Measurements from ENCODE around the gene WDR70. TPM values are rescaled to one million over a fixed set of nuclear protein-coding genes. Genes with fewer than 3 reads are reported as not detected.

The WDR70 gene
- total and polyA plus RNA-seq, 10 of the 15 experiments (the other 5 are each of a cell fraction or from before 2014, with no cell fraction given), result 10.9 to 33.6 (median 29.1) TPM

DNA sequence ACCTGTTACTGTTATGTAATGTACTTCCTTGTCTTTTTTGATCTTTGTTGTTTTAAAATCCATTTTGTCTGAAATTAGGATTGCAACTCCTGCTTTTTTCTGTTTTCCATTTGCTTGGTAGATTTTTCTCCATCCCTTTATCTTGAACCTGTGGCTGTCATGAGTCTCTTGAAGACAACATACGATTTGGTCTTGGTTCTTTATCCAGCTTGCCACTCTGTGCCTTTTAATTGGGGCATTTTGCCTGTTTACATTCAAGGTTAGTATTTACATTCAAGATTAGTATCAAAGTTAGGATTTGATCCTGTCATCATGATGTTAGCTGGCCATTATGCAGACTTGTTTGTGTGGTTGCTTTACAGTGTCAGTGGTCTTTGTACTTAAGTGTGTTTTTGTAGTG lies 304.0 kb downstream of the WDR70 start (continued):
- TF ChIP-seq KDM1A (IDR thresholded peaks at IDR 0.05; ENCODE audit: borderline replicate concordance) (no peak), STAT3 (IDR thresholded peaks at IDR 0.05; ENCODE audit: low read depth, low read length) (no peak), CBX3 (IDR thresholded peaks at IDR 0.05; ENCODE audit: borderline replicate concordance, low read depth) (no peak), RBBP5 (conservative IDR thresholded peaks at IDR 0.05) (no peak), ATF3 (IDR thresholded peaks at IDR 0.05; ENCODE audit: borderline replicate concordance, extremely low read depth, low read depth, low read length) (no peak), WRNIP1 (IDR thresholded peaks at IDR 0.05; ENCODE audit: borderline replicate concordance, low read depth, low read length) (no peak)
- TF ChIP-seq, protein P1, sequence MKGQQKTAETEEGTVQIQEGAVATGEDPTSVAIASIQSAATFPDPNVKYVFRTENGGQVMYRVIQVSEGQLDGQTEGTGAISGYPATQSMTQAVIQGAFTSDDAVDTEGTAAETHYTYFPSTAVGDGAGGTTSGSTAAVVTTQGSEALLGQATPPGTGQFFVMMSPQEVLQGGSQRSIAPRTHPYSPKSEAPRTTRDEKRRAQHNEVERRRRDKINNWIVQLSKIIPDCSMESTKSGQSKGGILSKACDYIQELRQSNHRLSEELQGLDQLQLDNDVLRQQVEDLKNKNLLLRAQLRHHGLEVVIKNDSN (IDR thresholded peaks at IDR 0.05; ENCODE audit: borderline replicate concordance, extremely low read length, insufficient read depth, low read depth, low read length), result no peak

DNA sequence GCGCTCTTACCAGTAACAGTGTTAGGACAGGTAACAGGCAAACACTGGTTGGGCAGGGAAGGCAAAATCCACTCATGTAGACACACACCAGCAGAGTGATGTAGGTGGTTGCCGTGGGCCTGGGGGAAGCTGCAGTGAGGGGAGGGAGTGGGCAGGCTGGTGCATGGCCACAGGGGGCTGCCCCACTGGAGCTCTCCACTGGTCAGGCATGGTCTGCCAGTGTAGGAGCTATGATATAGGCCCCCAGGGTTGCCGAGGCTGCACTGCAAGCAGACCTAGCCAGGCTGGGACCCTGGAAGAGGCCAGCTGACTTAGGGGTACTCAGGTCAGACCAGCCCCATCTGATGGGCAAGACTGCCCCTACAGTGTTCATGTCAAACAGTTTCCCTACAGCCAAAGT lies 306.1 kb downstream of the WDR70 start:
- Histone ChIP-seq H2AFZ (ENCODE audit: control insufficient read depth, low read depth, low read length) (no peak overlapping the region), H3K27ac (ENCODE audit: control insufficient read depth, insufficient read depth) (no peak overlapping the region), H3K9me3 (replicated peaks; ENCODE audit: control insufficient read depth, insufficient read depth, low read length) (no peaks in the 10 kb centered on the region; the same call in 2 of the 3 replicates), H3K9ac (ENCODE audit: control insufficient read depth, insufficient read depth, low read length) (no peak overlapping the region), H3K4me1 (ENCODE audit: control insufficient read depth, insufficient read depth, low read length) (no peaks in the 10 kb centered on the region), H3K79me2 (ENCODE audit: control insufficient read depth, insufficient read depth, low read length) (no peaks in the 10 kb centered on the region), H3K27me3 (replicated peaks in 1 of 2; ENCODE audit: control insufficient read depth in 2 of 2, insufficient read depth in 2 of 2, low read length in 1 of 2) (no peaks in the 10 kb centered on the region), H3K36me3 (ENCODE audit: control insufficient read depth in 2 of 2, insufficient read depth in 2 of 2, low read length in 1 of 2) (no peaks in the 10 kb centered on the region; a peak in 1 of 4 replicates), H3K4me3 (no peak overlapping the region), H3K4me2 (ENCODE audit: control insufficient read depth, insufficient read depth) (no peak overlapping the region), H4K20me1 (ENCODE audit: control insufficient read depth, insufficient read depth) (no peaks in the 10 kb centered on the region)
- no peak for FAIRE-seq
- ATAC-seq, result no peak
- in situ Hi-C loops (cut with MboI), result no loop called here
- ChIA-PET SMC1A (ENCODE audit: uncharacterized antibody, unreplicated experiment) (no interaction called here), POLR2A (no interaction called here), RAD21 (ENCODE audit: unreplicated experiment) (no interaction called here), CTCF (no interaction called here)
- DNase-seq (ENCODE audit: low read depth, low spot score), result no peak
- no TSS peak for BruUV-seq (replicated peaks)
- intact Hi-C loops (cut with micrococcal nuclease; ENCODE audit: unreplicated experiment), result no loop called here
- 94% methylated on average over 3 of the region's 3 CpGs for WGBS (ENCODE audit: insufficient coverage, insufficient replicate concordance, low lambda C conversion rate, missing lambda C conversion rate)
- TF ChIP-seq ELK1 (IDR thresholded peaks at IDR 0.05; ENCODE audit: low read depth, low read length) (no peak), NFYB (IDR thresholded peaks at IDR 0.05; ENCODE audit: insufficient read depth, low read depth, low read length) (no peak), NR2C2 (IDR thresholded peaks at IDR 0.05; ENCODE audit: borderline replicate concordance, control insufficient read depth, insufficient read length, low read depth) (no peak), CREM (IDR thresholded peaks at IDR 0.05; ENCODE audit: low read depth) (no peak), MEF2B (IDR thresholded peaks at IDR 0.05; ENCODE audit: partially characterized antibody, poor library complexity, severe bottlenecking) (no peak), E2F4 (IDR thresholded peaks at IDR 0.05; ENCODE audit: low read depth, low read length) (no peak), PML (IDR thresholded peaks at IDR 0.05; ENCODE audit: low read length) (no peak), SMAD5 (IDR thresholded peaks at IDR 0.05; ENCODE audit: low read depth) (no peak)
- TF ChIP-seq, protein P2, sequence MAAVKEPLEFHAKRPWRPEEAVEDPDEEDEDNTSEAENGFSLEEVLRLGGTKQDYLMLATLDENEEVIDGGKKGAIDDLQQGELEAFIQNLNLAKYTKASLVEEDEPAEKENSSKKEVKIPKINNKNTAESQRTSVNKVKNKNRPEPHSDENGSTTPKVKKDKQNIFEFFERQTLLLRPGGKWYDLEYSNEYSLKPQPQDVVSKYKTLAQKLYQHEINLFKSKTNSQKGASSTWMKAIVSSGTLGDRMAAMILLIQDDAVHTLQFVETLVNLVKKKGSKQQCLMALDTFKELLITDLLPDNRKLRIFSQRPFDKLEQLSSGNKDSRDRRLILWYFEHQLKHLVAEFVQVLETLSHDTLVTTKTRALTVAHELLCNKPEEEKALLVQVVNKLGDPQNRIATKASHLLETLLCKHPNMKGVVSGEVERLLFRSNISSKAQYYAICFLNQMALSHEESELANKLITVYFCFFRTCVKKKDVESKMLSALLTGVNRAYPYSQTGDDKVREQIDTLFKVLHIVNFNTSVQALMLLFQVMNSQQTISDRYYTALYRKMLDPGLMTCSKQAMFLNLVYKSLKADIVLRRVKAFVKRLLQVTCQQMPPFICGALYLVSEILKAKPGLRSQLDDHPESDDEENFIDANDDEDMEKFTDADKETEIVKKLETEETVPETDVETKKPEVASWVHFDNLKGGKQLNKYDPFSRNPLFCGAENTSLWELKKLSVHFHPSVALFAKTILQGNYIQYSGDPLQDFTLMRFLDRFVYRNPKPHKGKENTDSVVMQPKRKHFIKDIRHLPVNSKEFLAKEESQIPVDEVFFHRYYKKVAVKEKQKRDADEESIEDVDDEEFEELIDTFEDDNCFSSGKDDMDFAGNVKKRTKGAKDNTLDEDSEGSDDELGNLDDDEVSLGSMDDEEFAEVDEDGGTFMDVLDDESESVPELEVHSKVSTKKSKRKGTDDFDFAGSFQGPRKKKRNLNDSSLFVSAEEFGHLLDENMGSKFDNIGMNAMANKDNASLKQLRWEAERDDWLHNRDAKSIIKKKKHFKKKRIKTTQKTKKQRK (IDR thresholded peaks at IDR 0.05; ENCODE audit: low read depth, low read length), result no peak

Measured in GM12878 (cell line).